ENCODE measurements around the gene DPP6.

DPP6 gene

GRCh38 chr7:154858836-154859537 lies 806.8 kb downstream of the DPP6 start:
- no peak for DNase-seq (ENCODE audit: low read depth)

GRCh38 chr7:154859747-154860620 lies 807.8 kb downstream of the DPP6 start:
- DNase-seq (ENCODE audit: low read depth) = no peak

- DNase-seq (ENCODE audit: low read depth) = no peak
Measured at GRCh38 chr7:154860621-154861375, 808.6 kb downstream of the DPP6 start.

- DNase-seq (ENCODE audit: low read depth) = no peak
Measured at GRCh38 chr7:154861589-154861988, 809.4 kb downstream of the DPP6 start.

GRCh38 chr7:154862153-154862791 lies 810.1 kb downstream of the DPP6 start:
- DNase-seq (ENCODE audit: low read depth) = no peak

- DNase-seq (ENCODE audit: low read depth) = no peak
Measured at GRCh38 chr7:154863766-154864522, 811.7 kb downstream of the DPP6 start.

- DNase-seq (ENCODE audit: low read depth) = no peak
Measured at GRCh38 chr7:154864523-154864891, 812.3 kb downstream of the DPP6 start.

GRCh38 chr7:154865984-154866685 lies 813.9 kb downstream of the DPP6 start:
- no peak for DNase-seq (ENCODE audit: low read depth)

- DNase-seq (ENCODE audit: low read depth) = no peak
Measured at GRCh38 chr7:154867068-154867467, 814.9 kb downstream of the DPP6 start.

- DNase-seq (ENCODE audit: low read depth) = no peak
Measured at GRCh38 chr7:154868921-154869320, 816.7 kb downstream of the DPP6 start.

GRCh38 chr7:154869436-154869835 lies 817.2 kb downstream of the DPP6 start:
- DNase-seq (ENCODE audit: low read depth) = no peak

GRCh38 chr7:154871507-154871906 lies 819.3 kb downstream of the DPP6 start:
- DNase-seq (ENCODE audit: low read depth) = no peak

GRCh38 chr7:154871928-154872750 lies 819.9 kb downstream of the DPP6 start:
- no peak for DNase-seq (ENCODE audit: low read depth)

GRCh38 chr7:154872811-154873499 lies 820.8 kb downstream of the DPP6 start:
- no peak for DNase-seq (ENCODE audit: low read depth)

GRCh38 chr7:154873500-154874121 lies 821.4 kb downstream of the DPP6 start:
- no peak for DNase-seq (ENCODE audit: low read depth)

GRCh38 chr7:154874409-154875113 lies 822.4 kb downstream of the DPP6 start:
- no peak for DNase-seq (ENCODE audit: low read depth)

GRCh38 chr7:154875297-154875696 lies 823.1 kb downstream of the DPP6 start:
- DNase-seq (ENCODE audit: low read depth) = no peak

- DNase-seq (ENCODE audit: low read depth) = no peak
Measured at GRCh38 chr7:154876516-154876915, 824.3 kb downstream of the DPP6 start.

All from EH (cell line).